SK-N-SH (cell line): ENCODE data around the gene ANKDD1A.

ENCODE experiments used
- CTCF ChIP-seq: fragments of 200-600 bp; sonication (generic); IDR thresholded peaks from 2 replicates; pipeline ENCODE4 v1.6.1; 2017; ENCODE audit warnings: antibody characterized with exemption, mild to moderate bottlenecking, moderate library complexity
- EP300 ChIP-seq, 2 experiments: IDR thresholded peaks; 2 replicates each; pipeline versions ENCODE4 v1.4.0 to v1.6.1; 2012; ENCODE audit warnings: borderline replicate concordance in 1 of 2, low read depth in 1 of 2, low read length in 1 of 2
- EZH2phosphoT487 ChIP-seq: fragments of 200-600 bp; sonication (generic); IDR thresholded peaks from 2 replicates; pipeline ENCODE4 v1.6.1; 2017; ENCODE audit warnings: low read depth, mixed run types, mild to moderate bottlenecking, antibody characterized with exemption, moderate library complexity, borderline replicate concordance
- GABPA ChIP-seq: IDR thresholded peaks from 2 replicates; pipeline ENCODE4 v1.4.0; 2012; ENCODE audit warnings: low read depth, mild to moderate bottlenecking
- SMC3 ChIP-seq: IDR thresholded peaks from 2 replicates; pipeline ENCODE4 v1.6.1; 2012; ENCODE audit warnings: low read depth, low read length, improper control_type of control experiment
- YY1 ChIP-seq: IDR thresholded peaks from 2 replicates; pipeline ENCODE4 v1.4.0; 2012; ENCODE audit warnings: low read depth, mild to moderate bottlenecking

GRCh38 chr15:64897345-64897985 is 14.2 kb upstream of the ANKDD1A start:
- TF ChIP-seq YY1 (no peak), EZH2phosphoT487 (no peak), EP300 (IDR thresholded peaks at IDR 0.05; ENCODE audit: borderline replicate concordance in 1 of 2, low read depth in 1 of 2, low read length in 1 of 2) (no peak), CTCF (no peak), GABPA (no peak), SMC3 (no peak)
